Progenitor cell of endocrine pancreas (in vitro differentiated cells): ENCODE results near the gene TUBGCP5. TPM values are rescaled to one million over a fixed set of nuclear protein-coding genes. Genes with fewer than 3 reads are reported as not detected.

ENCODE experiments used
- DNase-seq: peaks from one replicate; pipeline ENCODE4 v3.0.0; 2021; ENCODE audit warnings: low spot score; ENCODE audit not compliant: unreplicated experiment
- H3K27ac Mint-ChIP-seq: 2 replicates; pipeline ENCODE4 v1.8.0; 2021; ENCODE audit warnings: mild to moderate bottlenecking, moderate library complexity, mixed read lengths
- H3K27me3 Mint-ChIP-seq: 2 replicates; pipeline ENCODE4 v1.8.0; 2021; ENCODE audit warnings: mixed read lengths
- H3K36me3 Mint-ChIP-seq: 2 replicates; pipeline ENCODE4 v1.8.0; 2022; ENCODE audit warnings: mixed read lengths; ENCODE audit not compliant: insufficient read depth
- H3K4me1 Mint-ChIP-seq: 2 replicates; pipeline ENCODE4 v1.8.0; 2021; ENCODE audit warnings: low read depth, mixed read lengths
- H3K4me3 Mint-ChIP-seq: 2 replicates; pipeline ENCODE4 v1.8.0; 2021; ENCODE audit warnings: low read depth, mild to moderate bottlenecking, moderate library complexity, mixed read lengths
- H3K9me3 Mint-ChIP-seq: 2 replicates; pipeline ENCODE4 v1.8.0; 2021; ENCODE audit warnings: low read depth, mixed read lengths
- total RNA-seq: library from RNA; stranded (reverse); gene quantifications from 2 replicates; pipeline ENCODE4 v1.2.1, GENCODE V29; 2021
- TF ChIP-seq, protein P1 (sequence below): fragments of 200-600 bp; sonication (generic); IDR thresholded peaks from one replicate; pipeline ENCODE4 v1.5.0; 2021; ENCODE audit warnings: antibody characterized with exemption, mild to moderate bottlenecking; ENCODE audit not compliant: unreplicated experiment

The TUBGCP5 gene
- total RNA-seq, 1 donor from 2014 or later = 22.5 TPM

DNA sequence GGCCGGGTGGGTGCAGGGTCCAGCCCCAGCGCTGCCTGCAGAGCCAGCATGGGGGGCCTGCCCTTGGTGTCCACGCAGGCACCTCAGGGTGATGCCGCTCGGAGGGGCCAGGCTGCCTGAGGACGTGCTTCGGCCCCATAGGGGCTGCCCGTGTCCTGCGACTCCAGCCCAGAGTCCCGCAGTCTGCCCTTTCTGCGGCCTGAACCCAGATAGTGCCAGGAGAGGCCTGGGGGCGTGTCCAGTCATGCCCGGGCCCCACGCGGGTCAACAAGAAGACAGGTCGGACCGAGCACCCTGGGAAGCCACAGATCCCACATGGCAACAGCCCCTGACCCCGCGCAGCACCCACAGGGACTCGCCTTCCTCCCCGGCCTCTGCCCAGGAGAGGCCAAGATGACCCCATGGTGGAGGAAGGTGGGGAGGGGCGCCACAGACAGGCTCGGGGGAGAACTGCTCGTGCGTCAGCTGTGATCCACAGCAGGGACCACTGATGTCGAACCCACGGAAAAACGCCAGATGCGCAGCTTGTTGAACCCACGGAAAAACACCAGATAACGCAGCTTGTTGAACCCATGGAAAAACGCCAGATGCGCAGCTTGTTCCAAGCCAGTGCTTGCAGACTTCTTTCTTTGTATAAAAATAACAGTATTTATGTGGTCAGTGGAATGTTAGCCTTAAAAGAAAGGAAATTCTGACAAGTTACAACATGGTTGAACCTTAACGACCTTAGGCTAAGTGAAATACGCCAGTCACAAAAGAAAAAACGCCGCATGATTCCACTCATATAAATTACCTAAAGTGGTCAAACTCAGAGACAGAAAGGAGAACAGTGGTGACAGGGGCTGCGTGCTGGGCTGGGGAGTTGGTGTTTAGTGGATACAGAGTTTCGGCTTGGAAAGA is 87.7 kb downstream of the TUBGCP5 start:
- Mint-ChIP-seq H3K36me3 (peaks cover 3% of the 10 kb centered on the region), H3K4me3 (no peak overlapping the region), H3K27ac (peak overlapping the region; percentile 25), H3K27me3 (no peaks in the 10 kb centered on the region), H3K4me1 (peaks cover 28% of the 10 kb centered on the region), H3K9me3 (no peaks in the 10 kb centered on the region)
- TF ChIP-seq, protein P1, sequence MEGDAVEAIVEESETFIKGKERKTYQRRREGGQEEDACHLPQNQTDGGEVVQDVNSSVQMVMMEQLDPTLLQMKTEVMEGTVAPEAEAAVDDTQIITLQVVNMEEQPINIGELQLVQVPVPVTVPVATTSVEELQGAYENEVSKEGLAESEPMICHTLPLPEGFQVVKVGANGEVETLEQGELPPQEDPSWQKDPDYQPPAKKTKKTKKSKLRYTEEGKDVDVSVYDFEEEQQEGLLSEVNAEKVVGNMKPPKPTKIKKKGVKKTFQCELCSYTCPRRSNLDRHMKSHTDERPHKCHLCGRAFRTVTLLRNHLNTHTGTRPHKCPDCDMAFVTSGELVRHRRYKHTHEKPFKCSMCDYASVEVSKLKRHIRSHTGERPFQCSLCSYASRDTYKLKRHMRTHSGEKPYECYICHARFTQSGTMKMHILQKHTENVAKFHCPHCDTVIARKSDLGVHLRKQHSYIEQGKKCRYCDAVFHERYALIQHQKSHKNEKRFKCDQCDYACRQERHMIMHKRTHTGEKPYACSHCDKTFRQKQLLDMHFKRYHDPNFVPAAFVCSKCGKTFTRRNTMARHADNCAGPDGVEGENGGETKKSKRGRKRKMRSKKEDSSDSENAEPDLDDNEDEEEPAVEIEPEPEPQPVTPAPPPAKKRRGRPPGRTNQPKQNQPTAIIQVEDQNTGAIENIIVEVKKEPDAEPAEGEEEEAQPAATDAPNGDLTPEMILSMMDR = no peak
- DNase-seq = no peak

DNA sequence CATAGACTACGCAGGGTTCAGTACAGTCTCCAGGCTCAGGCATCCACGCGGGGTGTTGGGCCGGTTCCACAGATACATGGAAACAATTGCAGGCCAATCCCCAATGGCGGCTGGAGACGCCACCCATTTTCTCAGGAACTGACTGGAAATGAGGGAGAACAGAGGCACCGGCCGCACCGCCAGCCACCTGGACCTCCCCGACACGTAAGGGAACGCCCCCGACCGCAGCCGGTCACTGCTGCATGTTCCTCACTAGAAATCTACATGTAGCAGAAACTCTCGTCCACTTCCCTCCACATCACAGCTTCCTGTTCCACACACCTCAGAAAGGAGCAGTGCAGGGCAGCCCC is 88.4 kb downstream of the TUBGCP5 start:
- peaks cover 3% of the 10 kb centered on the region for H3K36me3 Mint-ChIP-seq
- H3K27ac Mint-ChIP-seq = no peak overlapping the region
- H3K4me3 Mint-ChIP-seq = no peak overlapping the region
- no peaks in the 10 kb centered on the region for H3K27me3 Mint-ChIP-seq
- H3K4me1 Mint-ChIP-seq = peaks cover 24% of the 10 kb centered on the region
- DNase-seq = no peak
- no peaks in the 10 kb centered on the region for H3K9me3 Mint-ChIP-seq
- TF ChIP-seq, protein P1 = no peak

DNA sequence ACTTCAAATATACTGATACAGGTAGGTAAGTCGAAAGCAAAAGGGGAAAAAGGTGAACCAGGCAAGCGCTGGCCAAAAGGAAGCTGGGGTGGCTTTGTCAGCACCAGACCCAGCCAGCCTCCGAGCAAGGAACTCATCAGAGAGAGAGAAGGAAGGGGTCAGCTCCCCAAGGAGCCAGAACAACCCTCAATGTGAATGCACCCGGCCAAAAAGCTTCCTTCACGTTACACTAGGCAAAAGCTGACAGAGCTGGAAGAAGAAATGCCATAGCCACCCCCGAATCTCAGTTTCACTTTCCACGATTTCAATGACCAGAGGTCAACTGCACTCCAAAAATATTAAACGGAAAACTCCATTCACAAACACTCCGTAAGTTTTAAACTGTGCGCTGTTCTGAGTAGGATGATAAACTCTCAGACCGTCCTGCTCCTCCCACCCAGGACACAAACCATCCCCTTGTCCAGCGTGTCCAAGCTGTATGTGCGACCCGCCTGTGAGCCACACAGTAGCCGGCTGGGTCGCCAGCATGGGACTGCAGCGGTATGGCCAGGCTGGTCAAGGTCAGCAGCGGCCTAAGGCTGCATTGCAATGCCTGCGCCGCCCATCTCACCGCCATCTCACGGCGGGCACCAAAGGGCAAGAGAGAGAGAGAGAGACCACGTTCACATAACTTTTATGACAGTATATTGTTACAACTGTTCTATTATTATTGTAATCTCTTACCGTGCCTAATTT is 88.9 kb downstream of the TUBGCP5 start:
- peak overlapping the region; percentile 84 for H3K27ac Mint-ChIP-seq
- no peak overlapping the region for H3K4me3 Mint-ChIP-seq
- H3K27me3 Mint-ChIP-seq = no peaks in the 10 kb centered on the region
- H3K36me3 Mint-ChIP-seq = peaks cover 3% of the 10 kb centered on the region
- TF ChIP-seq, protein P1 = no peak
- no peak for DNase-seq
- H3K4me1 Mint-ChIP-seq = peaks cover 23% of the 10 kb centered on the region
- H3K9me3 Mint-ChIP-seq = no peaks in the 10 kb centered on the region

Other genes starting within 250 kb of the TUBGCP5 start
- 34.3 and 42.0 TPM in 2 replicates for gene NIPA2, start 200.9 kb downstream of the TUBGCP5 start, total RNA-seq
- gene CYFIP1, start 59.2 kb downstream of the TUBGCP5 start, total RNA-seq = 169 and 175 TPM in 2 replicates
- gene GOLGA6L1, start 97.3 kb upstream of the TUBGCP5 start, total RNA-seq = not detected in 2 replicates